ENCODE measurements around the gene ZNF652.

ZNF652 gene

GRCh38 chr17:49258394-49258793 is 103.7 kb downstream of the ZNF652 start:
- no peak for DNase-seq

- no peak for DNase-seq
Observed at GRCh38 chr17:49255125-49255524, 106.9 kb downstream of the ZNF652 start.

GRCh38 chr17:49254066-49254465 is 108.0 kb downstream of the ZNF652 start:
- DNase-seq, result no peak

- no peak for DNase-seq
Observed at GRCh38 chr17:49252148-49252695, 109.8 kb downstream of the ZNF652 start.

- DNase-seq, result no peak
Observed at GRCh38 chr17:49249890-49250522, 112.0 kb downstream of the ZNF652 start.

- DNase-seq, result no peak
Observed at GRCh38 chr17:49249292-49249794, 112.7 kb downstream of the ZNF652 start.

DNA sequence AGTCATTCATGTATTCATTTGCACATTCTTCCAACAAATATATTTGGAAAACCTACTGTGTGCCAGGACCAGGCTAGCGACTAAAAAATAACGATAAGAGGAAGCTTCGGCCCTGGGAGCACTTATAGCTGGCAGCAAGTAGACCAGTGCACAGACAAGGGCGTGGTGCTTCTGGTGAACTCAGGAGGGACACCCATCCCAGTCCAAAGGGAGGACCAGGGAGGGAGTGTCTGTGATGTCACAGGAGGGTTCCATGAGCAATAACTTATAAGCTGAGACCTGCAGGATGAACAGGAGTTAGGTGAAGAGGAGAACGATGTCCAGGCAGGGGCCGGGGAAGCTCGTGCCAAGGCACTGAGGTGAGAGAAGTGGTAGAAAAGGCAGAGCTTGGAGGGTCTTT is 114.1 kb downstream of the ZNF652 start:
- no peak for DNase-seq

DNA sequence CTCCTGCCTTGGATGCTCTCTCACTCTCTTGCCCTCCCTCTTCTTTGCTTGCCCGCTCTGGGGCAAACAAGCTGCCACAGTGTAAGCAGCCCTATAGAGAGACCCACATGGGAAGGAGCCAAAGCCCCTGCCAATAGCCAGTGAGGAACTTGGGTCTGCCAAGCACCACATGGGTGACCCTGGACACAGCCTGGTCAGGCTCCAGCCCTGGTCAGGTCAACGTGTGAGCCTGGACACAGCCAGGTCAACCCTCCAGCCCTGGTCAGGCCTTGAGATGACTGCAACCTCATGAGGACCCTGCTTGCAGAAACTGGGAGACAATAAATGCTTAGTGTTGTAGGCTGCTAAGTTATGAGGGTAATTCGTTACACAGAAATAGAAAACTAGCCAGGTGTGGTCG is 117.2 kb downstream of the ZNF652 start:
- DNase-seq, result no peak

All from DMS79 treated with DMSO at 0.1 percent for 48 hours (cell line).